ENCODE results near the gene ADIRF.
"Not testable (repeated sequence)": the region's sequence is repeated elsewhere in the genome, so short reads cannot be mapped to it uniquely, and the experiment has no call there.

The ADIRF gene

GRCh38 chr10:86979977-86980448 is 11.7 kb downstream of the ADIRF start:
- peak; percentile 50 for DNase-seq (ENCODE audit: low spot score)

GRCh38 chr10:86981020-86981419 is 12.7 kb downstream of the ADIRF start:
- not testable (repeated sequence) for DNase-seq (ENCODE audit: low spot score)

- DNase-seq (ENCODE audit: low spot score) = no peak
Observed at GRCh38 chr10:86981716-86982115, 13.4 kb downstream of the ADIRF start.

- DNase-seq (ENCODE audit: low spot score) = not testable (repeated sequence)
Observed at GRCh38 chr10:86984498-86984897, 16.2 kb downstream of the ADIRF start.

- no peak for DNase-seq (ENCODE audit: low spot score)
Observed at GRCh38 chr10:86988520-86988919, 20.2 kb downstream of the ADIRF start.

GRCh38 chr10:86991362-86991761 is 23.1 kb downstream of the ADIRF start:
- not testable (repeated sequence) for DNase-seq (ENCODE audit: low spot score)

- DNase-seq (ENCODE audit: low spot score) = no peak
Observed at GRCh38 chr10:86992456-86992855, 24.2 kb downstream of the ADIRF start.

GRCh38 chr10:86992929-86993328 is 24.6 kb downstream of the ADIRF start:
- DNase-seq (ENCODE audit: low spot score) = no peak

- not testable (repeated sequence) for DNase-seq (ENCODE audit: low spot score)
Observed at GRCh38 chr10:86999802-87000403, 31.6 kb downstream of the ADIRF start.

- DNase-seq (ENCODE audit: low spot score) = no peak
Observed at GRCh38 chr10:87000491-87000890, 32.2 kb downstream of the ADIRF start.

GRCh38 chr10:87007124-87007523 is 38.8 kb downstream of the ADIRF start:
- not testable (repeated sequence) for DNase-seq (ENCODE audit: low spot score)

GRCh38 chr10:87007674-87008073 is 39.4 kb downstream of the ADIRF start:
- DNase-seq (ENCODE audit: low spot score) = not testable (repeated sequence)

- not testable (repeated sequence) for DNase-seq (ENCODE audit: low spot score)
Observed at GRCh38 chr10:87008303-87008702, 40.0 kb downstream of the ADIRF start.

GRCh38 chr10:87009134-87009696 is 40.9 kb downstream of the ADIRF start:
- DNase-seq (ENCODE audit: low spot score) = not testable (repeated sequence)

GRCh38 chr10:87013528-87013927 is 45.2 kb downstream of the ADIRF start:
- DNase-seq (ENCODE audit: low spot score) = not testable (repeated sequence)

GRCh38 chr10:87014986-87015716 is 46.9 kb downstream of the ADIRF start:
- not testable (repeated sequence) for DNase-seq (ENCODE audit: low spot score)

GRCh38 chr10:87018127-87018526 is 49.8 kb downstream of the ADIRF start:
- DNase-seq (ENCODE audit: low spot score) = not testable (repeated sequence)

GRCh38 chr10:87019066-87019465 is 50.8 kb downstream of the ADIRF start:
- not testable (repeated sequence) for DNase-seq (ENCODE audit: low spot score)

- not testable (repeated sequence) for DNase-seq (ENCODE audit: low spot score)
Observed at GRCh38 chr10:87019504-87019903, 51.2 kb downstream of the ADIRF start.

GRCh38 chr10:87020056-87020455 is 51.8 kb downstream of the ADIRF start, which contains the start of gene FAM25A:
Gene FAM25A, plus strand, starts transcription at chr10:87020294. Its CDS starts 31 bp downstream, at chr10:87020325.
- not testable (repeated sequence) for DNase-seq (ENCODE audit: low spot score)
